Parietal lobe (tissue), 1 donor: ENCODE data around the gene FAM227B. TPM values are rescaled to one million over a fixed set of nuclear protein-coding genes. Genes with fewer than 3 reads are reported as not detected.

Experiments used
- total RNA-seq: library from RNA; depleted of rRNA; stranded (reverse); fragments of >200 nt; gene quantifications from one replicate; pipeline ENCODE4 v1.2.3, GENCODE V29; 2014

Gene FAM227B
- total RNA-seq, result 3.1 TPM

GRCh38 chr15:49620658-49621368, at the start of gene FAM227B, which contains the start of gene DTWD1:
TSS of gene FAM227B (minus strand) at chr15:49620818. CDS start at chr15:49615171, 5,647 bp downstream.
TSS of gene DTWD1 (plus strand) at chr15:49621048. CDS start at chr15:49625168, 4,120 bp downstream.

GRCh38 chr15:49423021-49423420, 197.6 kb downstream of the FAM227B start, which contains the start of gene FGF7:
TSS of gene FGF7 (plus strand) at chr15:49423242. CDS start at chr15:49424298, 1,056 bp downstream.

Other genes with a start within 250 kb of the FAM227B start
- gene FGF7, start 197.6 kb downstream of the FAM227B start, total RNA-seq, result 0.94 TPM
- gene DTWD1, start 230 bp upstream of the FAM227B start, total RNA-seq, result 32.9 TPM